HEK293 (cell line): ENCODE results near the gene FLG.

Experiments used
- CTCF ChIA-PET: fragments of 350-600 bp; formaldehyde crosslinking; extraction: SDS; loops from one replicate; lab custom pipeline; 2021; ENCODE audit warnings: antibody characterized with exemption; lab: Yijun Ruan, JAX
- POLR2A ChIA-PET: fragments of 300-600 bp; formaldehyde crosslinking; extraction: SDS; loops from one replicate; lab custom pipeline; 2020; ENCODE audit warnings: antibody characterized with exemption, inconsistent platforms; lab: Yijun Ruan, JAX
- H3K27ac ChIP-seq: fragments of 200-500 bp; sonication (Bioruptor generic); 2 replicates; pipeline ENCODE4 v1.5.1; 2014; ENCODE audit warnings: low read depth, low read length, control low read depth, inconsistent platforms; ENCODE audit errors: extremely low read depth
- H3K36me3 ChIP-seq, 2 experiments: fragments of 200-500 bp in 1 of 2; sonication (Bioruptor generic) in 1 of 2; 1 replicate in 1 of 2; 2 replicates in 1 of 2; pipeline ENCODE4 v1.5.1; 2014 to 2017; ENCODE audit warnings: inconsistent platforms in 2 of 2, low read length in 2 of 2; ENCODE audit not compliant: control insufficient read depth in 2 of 2, insufficient read depth in 1 of 2
- H3K4me1 ChIP-seq: fragments of 200-500 bp; sonication (Bioruptor generic); 2 replicates; pipeline ENCODE4 v1.5.1; 2014; ENCODE audit warnings: mild to moderate bottlenecking, low read length, inconsistent platforms; ENCODE audit not compliant: control insufficient read depth, insufficient read depth
- H3K4me3 ChIP-seq: 2 replicates; pipeline ENCODE4 v1.5.1; 2011; ENCODE audit warnings: low read depth, mild to moderate bottlenecking, control low read depth, low read length, moderate library complexity
- H3K9me3 ChIP-seq: fragments of 200-500 bp; sonication (Bioruptor generic); 2 replicates; pipeline ENCODE4 v1.5.1; 2014; ENCODE audit warnings: low read depth, low read length, inconsistent platforms; ENCODE audit not compliant: control insufficient read depth, insufficient read depth
- HOXD13 ChIP-seq: sonication (generic); formaldehyde crosslinking; IDR thresholded peaks from 2 replicates; pipeline ENCODE4 v1.8.0; 2022; ENCODE audit warnings: missing genetic modification reagents, borderline replicate concordance
- KLF8 ChIP-seq: fragments of 450-650 bp; formaldehyde crosslinking; IDR thresholded peaks from 2 replicates; pipeline ENCODE4 v1.5.1; 2016; ENCODE audit warnings: missing biosample characterization, missing genetic modification characterization
- MZF1 ChIP-seq: fragments of 450-650 bp; formaldehyde crosslinking; IDR thresholded peaks from 2 replicates; pipeline ENCODE4 v1.5.1; 2017; ENCODE audit warnings: missing biosample characterization, missing genetic modification characterization, borderline replicate concordance
- PRDM1 ChIP-seq: fragments of 450-650 bp; formaldehyde crosslinking; IDR thresholded peaks from 2 replicates; pipeline ENCODE4; 2016; ENCODE audit warnings: missing biosample characterization, missing genetic modification characterization
- SETDB1 ChIP-seq: IDR thresholded peaks from one replicate; pipeline ENCODE4 v1.6.1; 2017; ENCODE audit warnings: mild to moderate bottlenecking, low read length, moderate library complexity, mixed read lengths; ENCODE audit not compliant: insufficient read length
- WT1 ChIP-seq: fragments of 450-650 bp; formaldehyde crosslinking; IDR thresholded peaks from 2 replicates; pipeline ENCODE4 v1.5.1; 2016; ENCODE audit warnings: missing biosample characterization, missing genetic modification characterization
- YY1 ChIP-seq: fragments of 450-650 bp; formaldehyde crosslinking; IDR thresholded peaks from 2 replicates; pipeline ENCODE4 v1.5.1; 2018; ENCODE audit warnings: missing biosample characterization, missing genetic modification characterization
- ZFP69B ChIP-seq: fragments of 450-650 bp; formaldehyde crosslinking; IDR thresholded peaks from 2 replicates; pipeline ENCODE4 v1.5.1; 2016; ENCODE audit warnings: missing biosample characterization, missing genetic modification characterization
- ZNF335 ChIP-seq: fragments of 450-650 bp; formaldehyde crosslinking; conservative IDR thresholded peaks from 2 replicates; pipeline ENCODE4 v1.5.1; 2016; ENCODE audit warnings: missing biosample characterization, missing genetic modification characterization
- ZNF341 ChIP-seq: fragments of 450-650 bp; formaldehyde crosslinking; IDR thresholded peaks from 2 replicates; pipeline ENCODE4; 2016; ENCODE audit warnings: low read depth, missing biosample characterization, missing genetic modification characterization
- ZNF394 ChIP-seq: fragments of 450-650 bp; formaldehyde crosslinking; IDR thresholded peaks from 2 replicates; pipeline ENCODE4 v1.5.1; 2016; ENCODE audit warnings: missing biosample characterization, missing genetic modification characterization, mild to moderate bottlenecking, moderate library complexity, borderline replicate concordance
- ZNF529 ChIP-seq: fragments of 450-650 bp; formaldehyde crosslinking; IDR thresholded peaks from 2 replicates; pipeline ENCODE4 v1.5.1; 2017; ENCODE audit warnings: missing genetic modification characterization, missing biosample characterization; ENCODE audit not compliant: insufficient replicate concordance
- ZNF555 ChIP-seq: fragments of 450-650 bp; formaldehyde crosslinking; conservative IDR thresholded peaks from 2 replicates; pipeline ENCODE4 v1.5.1; 2017; ENCODE audit warnings: missing biosample characterization, mild to moderate bottlenecking, missing genetic modification characterization, inconsistent platforms
- ZNF654 ChIP-seq: fragments of 450-650 bp; formaldehyde crosslinking; IDR thresholded peaks from 2 replicates; pipeline ENCODE4 v1.5.1; 2016; ENCODE audit warnings: low read depth, missing biosample characterization, missing genetic modification characterization
- ZNF792 ChIP-seq: fragments of 450-650 bp; formaldehyde crosslinking; IDR thresholded peaks from 2 replicates; pipeline ENCODE4 v1.5.1; 2016; ENCODE audit warnings: missing biosample characterization, missing genetic modification characterization
- TF ChIP-seq, protein P1 (sequence below): fragments of 450-650 bp; formaldehyde crosslinking; IDR thresholded peaks from 2 replicates; pipeline ENCODE4 v1.5.1; 2016; ENCODE audit warnings: missing biosample characterization, missing genetic modification characterization
- TF ChIP-seq, protein P2 (sequence below): fragments of 450-650 bp; formaldehyde crosslinking; IDR thresholded peaks from 2 replicates; pipeline ENCODE4 v1.5.1; 2016; ENCODE audit warnings: missing biosample characterization, missing genetic modification characterization

FLG gene

DNA sequence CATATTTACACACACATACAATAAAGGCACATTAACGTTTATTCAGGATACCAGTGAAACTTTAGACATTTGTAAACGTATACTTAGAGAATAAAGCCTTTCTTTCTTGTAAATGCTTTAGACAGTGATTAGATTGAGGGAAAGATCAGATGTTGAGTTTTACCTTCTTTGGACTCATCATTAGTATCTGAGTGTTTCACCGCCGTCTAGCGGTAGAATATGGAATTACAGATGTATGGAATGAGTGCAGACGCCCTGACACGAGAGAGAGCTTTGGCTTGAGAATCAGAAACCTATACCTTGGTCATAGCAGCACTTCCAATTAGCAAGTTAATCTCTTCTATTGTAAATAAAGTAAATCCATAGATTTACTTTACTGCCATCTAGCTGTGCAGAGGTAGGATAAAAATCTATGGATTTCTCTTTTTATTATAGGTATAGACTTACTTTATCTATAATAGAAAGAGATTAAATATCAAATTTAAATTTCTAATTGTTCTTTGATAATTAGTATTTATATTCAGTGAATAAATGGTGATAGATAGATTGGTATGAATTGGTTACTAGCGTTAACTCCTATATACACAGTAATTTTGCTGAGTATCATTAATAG lies 22.2 kb upstream of the FLG start:
- no peaks in the 10 kb centered on the region for H3K36me3 ChIP-seq
- H3K4me3 ChIP-seq = no peak overlapping the region
- TF ChIP-seq KLF8 (tag by site-specific recombination) = no peak
- peak; percentile 33 for TF ChIP-seq ZNF654 (tag by site-specific recombination)
- ChIA-PET POLR2A (no interaction called here), CTCF (interaction anchor here (0.6 to 2.6 kb wide), 45 partner anchors 9 to 305 kb away, joined by 3 to 31 read pairs (median 4); partner anchors contain the start of genes FLG2 and HRNR)
- no peaks in the 10 kb centered on the region for H3K4me1 ChIP-seq
- no peaks in the 10 kb centered on the region for H3K9me3 ChIP-seq
- no peak overlapping the region for H3K27ac ChIP-seq

DNA sequence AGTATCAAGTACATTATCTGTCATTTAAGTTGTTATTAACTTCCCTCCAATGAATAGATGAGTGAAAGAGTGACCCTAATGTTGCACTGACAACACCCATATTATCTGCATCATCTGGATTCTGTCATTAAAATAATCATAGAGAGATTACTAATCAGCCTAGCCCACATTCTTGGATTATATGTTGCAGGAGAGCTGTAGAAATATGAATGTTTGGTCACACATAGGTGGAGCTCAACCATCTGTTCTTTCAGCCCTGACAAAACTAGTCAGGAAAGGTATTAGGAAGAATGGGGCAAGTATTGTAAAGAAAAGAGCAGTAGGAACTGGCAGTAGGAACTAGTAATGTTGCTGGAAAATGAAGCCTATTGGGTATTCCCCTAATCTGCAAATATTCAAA lies 19.4 kb upstream of the FLG start:
- ChIA-PET POLR2A (no interaction called here), CTCF (interaction anchor here (1.2 to 1.5 kb wide), 2 partner anchors 94 to 96 kb away, joined by 5 to 8 read pairs; no protein-coding TSS in a partner anchor)
- Histone ChIP-seq H3K4me1 (no peaks in the 10 kb centered on the region), H3K27ac (no peak overlapping the region), H3K9me3 (no peaks in the 10 kb centered on the region), H3K4me3 (no peak overlapping the region), H3K36me3 (no peaks in the 10 kb centered on the region)
- no peak for TF ChIP-seq YY1 (tag by site-specific recombination)
- TF ChIP-seq, protein P1, sequence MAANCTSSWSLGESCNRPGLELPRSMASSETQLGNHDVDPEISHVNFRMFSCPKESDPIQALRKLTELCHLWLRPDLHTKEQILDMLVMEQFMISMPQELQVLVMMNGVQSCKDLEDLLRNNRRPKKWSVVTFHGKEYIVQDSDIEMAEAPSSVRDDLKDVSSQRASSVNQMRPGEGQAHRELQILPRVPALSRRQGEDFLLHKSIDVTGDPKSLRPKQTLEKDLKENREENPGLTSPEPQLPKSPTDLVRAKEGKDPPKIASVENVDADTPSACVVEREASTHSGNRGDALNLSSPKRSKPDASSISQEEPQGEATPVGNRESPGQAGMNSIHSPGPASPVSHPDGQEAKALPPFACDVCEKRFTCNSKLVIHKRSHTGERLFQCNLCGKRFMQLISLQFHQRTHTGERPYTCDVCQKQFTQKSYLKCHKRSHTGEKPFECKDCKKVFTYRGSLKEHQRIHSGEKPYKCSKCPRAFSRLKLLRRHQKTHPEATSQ = no peak
- TF ChIP-seq ZNF555 (tag by site-specific recombination) = no peak
- TF ChIP-seq ZNF792 (tag by site-specific recombination) = no peak
- TF ChIP-seq ZFP69B (tag by site-specific recombination) = no peak
- no peak for TF ChIP-seq ZNF335 (tag by site-specific recombination)
- TF ChIP-seq ZNF529 = no peak
- TF ChIP-seq WT1 (tag by site-specific recombination) = no peak
- TF ChIP-seq SETDB1 = no peak
- TF ChIP-seq ZNF394 (tag by site-specific recombination) = no peak
- TF ChIP-seq MZF1 (tag by site-specific recombination) = no peak
- TF ChIP-seq PRDM1 (tag by site-specific recombination) = no peak
- TF ChIP-seq ZNF341 (tag by site-specific recombination) = no peak

DNA sequence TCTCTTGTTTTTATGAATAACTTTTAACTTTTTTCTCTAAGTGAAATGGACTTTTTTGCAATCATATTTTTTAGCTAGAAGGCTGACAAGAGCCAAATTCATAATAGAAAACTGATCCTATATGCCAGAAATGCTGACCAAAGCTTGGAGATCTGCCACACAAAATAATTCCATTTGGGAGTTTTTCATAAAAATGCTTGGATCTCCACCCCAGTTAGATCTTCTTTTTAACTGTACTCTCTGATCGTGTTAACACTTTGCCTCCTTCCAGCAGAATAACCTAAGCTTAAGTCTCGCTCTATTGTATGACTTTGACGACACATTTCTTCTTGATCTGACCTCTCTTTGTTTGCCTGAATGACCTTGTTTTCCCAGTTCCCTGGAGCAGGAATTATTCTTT lies 18.0 kb upstream of the FLG start:
- TF ChIP-seq, protein P2, sequence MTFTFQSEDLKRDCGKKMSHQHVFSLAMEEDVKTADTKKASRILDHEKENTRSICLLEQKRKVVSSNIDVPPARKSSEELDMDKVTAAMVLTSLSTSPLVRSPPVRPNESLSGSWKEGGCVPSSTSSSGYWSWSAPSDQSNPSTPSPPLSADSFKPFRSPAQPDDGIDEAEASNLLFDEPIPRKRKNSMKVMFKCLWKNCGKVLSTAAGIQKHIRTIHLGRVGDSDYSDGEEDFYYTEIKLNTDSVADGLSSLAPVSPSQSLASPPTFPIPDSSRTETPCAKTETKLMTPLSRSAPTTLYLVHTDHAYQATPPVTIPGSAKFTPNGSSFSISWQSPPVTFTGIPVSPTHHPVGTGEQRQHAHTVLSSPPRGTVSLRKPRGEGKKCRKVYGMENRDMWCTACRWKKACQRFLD (tag by site-specific recombination) = no peak
- no peak for TF ChIP-seq HOXD13 (CRISPR knock-in tag)
- POLR2A ChIA-PET = no interaction called here
- Histone ChIP-seq H3K4me3 (no peak overlapping the region), H3K9me3 (no peaks in the 10 kb centered on the region), H3K27ac (no peak overlapping the region), H3K4me1 (no peaks in the 10 kb centered on the region), H3K36me3 (no peaks in the 10 kb centered on the region)
- CTCF ChIA-PET = interaction anchor here (1.0 to 2.7 kb wide), 5 partner anchors 19 to 201 kb away, joined by 3 to 19 read pairs (median 5); no protein-coding TSS in a partner anchor
